Measurements from ENCODE around the gene PTMA.

GRCh38 chr2:231710799-231711676 lies 2.7 kb downstream of the PTMA start:
- peak; percentile 24 for TF ChIP-seq CTCF (IDR thresholded peaks at IDR 0.05; ENCODE audit: low read depth, low read length, poor library complexity, severe bottlenecking)
- TF ChIP-seq EZH2phosphoT487 (IDR thresholded peaks at IDR 0.05; ENCODE audit: borderline replicate concordance, low read length) = no peak

Measured in DOHH2 (cell line).